ENCODE measurements around the gene SLX4.

DNA sequence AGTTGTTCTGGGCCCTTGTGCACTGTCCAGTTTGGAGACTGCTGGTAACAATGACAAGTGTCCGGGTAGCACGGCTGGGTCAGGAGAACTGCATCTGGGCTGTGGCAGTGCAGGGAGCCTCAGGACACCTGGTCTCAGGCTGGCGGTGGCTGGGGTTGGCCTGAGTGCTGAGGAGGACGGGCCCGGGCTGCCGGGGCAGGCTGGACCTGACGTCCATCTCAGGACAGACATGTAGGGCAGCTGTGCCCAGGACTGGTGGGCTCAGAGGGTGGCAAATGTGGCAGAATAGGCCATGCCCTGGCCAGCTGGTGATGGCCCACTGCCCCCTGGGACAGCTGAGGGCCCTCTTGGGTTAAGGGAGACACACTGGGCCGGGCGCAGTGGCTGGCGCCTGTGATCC lies 30.0 kb downstream of the SLX4 start:
- TF ChIP-seq PPARA (CRISPR knock-in tag; IDR thresholded peaks at IDR 0.05; ENCODE audit: borderline replicate concordance) (no peak), ZFP3 (CRISPR knock-in tag; IDR thresholded peaks at IDR 0.05) (no peak), ZNF565 (CRISPR knock-in tag; conservative IDR thresholded peaks at IDR 0.05; ENCODE audit: low read depth) (no peak), ARNTL (CRISPR knock-in tag; IDR thresholded peaks at IDR 0.05; ENCODE audit: borderline replicate concordance, low read depth) (no peak)
- TF ChIP-seq, protein P1, sequence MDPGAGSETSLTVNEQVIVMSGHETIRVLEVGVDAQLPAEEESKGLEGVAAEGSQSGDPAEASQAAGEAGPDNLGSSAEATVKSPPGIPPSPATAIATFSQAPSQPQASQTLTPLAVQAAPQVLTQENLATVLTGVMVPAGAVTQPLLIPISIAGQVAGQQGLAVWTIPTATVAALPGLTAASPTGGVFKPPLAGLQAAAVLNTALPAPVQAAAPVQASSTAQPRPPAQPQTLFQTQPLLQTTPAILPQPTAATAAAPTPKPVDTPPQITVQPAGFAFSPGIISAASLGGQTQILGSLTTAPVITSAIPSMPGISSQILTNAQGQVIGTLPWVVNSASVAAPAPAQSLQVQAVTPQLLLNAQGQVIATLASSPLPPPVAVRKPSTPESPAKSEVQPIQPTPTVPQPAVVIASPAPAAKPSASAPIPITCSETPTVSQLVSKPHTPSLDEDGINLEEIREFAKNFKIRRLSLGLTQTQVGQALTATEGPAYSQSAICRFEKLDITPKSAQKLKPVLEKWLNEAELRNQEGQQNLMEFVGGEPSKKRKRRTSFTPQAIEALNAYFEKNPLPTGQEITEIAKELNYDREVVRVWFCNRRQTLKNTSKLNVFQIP (CRISPR knock-in tag; IDR thresholded peaks at IDR 0.05; ENCODE audit: borderline replicate concordance, low read depth) = no peak
